IMR-90 (cell line): ENCODE measurements around the gene SPATA33. TPM values are rescaled to one million over a fixed set of nuclear protein-coding genes. Genes with fewer than 3 reads are reported as not detected.
A peak's percentile ranks its signal among the peaks of the same experiment; 100 is the strongest.

Experiments used
- ATAC-seq: fragments of 200-7000 bp; cut with Tn5 transposase; 2 replicates; pipeline ENCODE4 v1.9.1; 2020; ENCODE audit warnings: low read depth, mild to moderate bottlenecking, moderate library complexity
- BruUV-seq: library from RNA; stranded (reverse); fragments of 400-500 nt; replicated peaks from 2 replicates; lab custom pipeline; 2021; lab: Mats Ljungman, UMichigan
- CTCF ChIA-PET: fragments of 300-600 bp; formaldehyde crosslinking; extraction: SDS; loops from one replicate; lab custom pipeline; 2021; ENCODE audit warnings: antibody characterized with exemption; lab: Yijun Ruan, JAX
- POLR2A ChIA-PET: fragments of 300-600 bp; sonication (Branson Sonifier 250); formaldehyde crosslinking; loops from one replicate; lab custom pipeline; 2022; ENCODE audit warnings: antibody characterized with exemption; ENCODE audit not compliant: unreplicated experiment; lab: Charles Lee
- DNase-seq: peaks from one replicate; pipeline ENCODE4 v3.0.0; 2013
- H2AFZ ChIP-seq: replicated peaks from 2 replicates; pipeline ENCODE3; 2013; ENCODE audit warnings: low read length, mild to moderate bottlenecking; ENCODE audit not compliant: poor library complexity
- H2AK5ac ChIP-seq: 2 replicates; pipeline ENCODE4 v1.6.1; 2013; ENCODE audit warnings: low read depth, low read length, inconsistent platforms
- H2AK9ac ChIP-seq: replicated peaks from 2 replicates; pipeline ENCODE3; 2013; ENCODE audit warnings: mild to moderate bottlenecking, low read depth, low read length, moderate library complexity; ENCODE audit not compliant: poor library complexity
- H2BK120ac ChIP-seq: 2 replicates; pipeline ENCODE4 v1.6.1; 2013; ENCODE audit warnings: low read depth, low read length, inconsistent platforms
- H2BK15ac ChIP-seq: 3 replicates; pipeline ENCODE4 v1.6.1; 2013; ENCODE audit warnings: low read depth, low read length, inconsistent platforms
- H2BK20ac ChIP-seq: 2 replicates; pipeline ENCODE4 v1.6.1; 2013; ENCODE audit warnings: low read depth, mild to moderate bottlenecking, inconsistent platforms, low read length, moderate library complexity
- H2BK5ac ChIP-seq: 2 replicates; pipeline ENCODE4 v1.6.1; 2013; ENCODE audit warnings: mild to moderate bottlenecking, low read depth, low read length, inconsistent platforms; ENCODE audit not compliant: poor library complexity, severe bottlenecking
- H3K14ac ChIP-seq: replicated peaks from 2 replicates; pipeline ENCODE4 v1.6.1; 2013; ENCODE audit warnings: low read depth, low read length, inconsistent platforms
- H3K18ac ChIP-seq: 2 replicates; pipeline ENCODE4 v1.6.1; 2013; ENCODE audit warnings: low read depth, low read length, control low read depth
- H3K23ac ChIP-seq: 2 replicates; pipeline ENCODE4 v1.6.1; 2013; ENCODE audit warnings: low read depth, low read length, inconsistent platforms
- H3K27ac ChIP-seq: 2 replicates; pipeline ENCODE4 v1.5.1; 2013; ENCODE audit warnings: mild to moderate bottlenecking, control low read depth, low read length; ENCODE audit not compliant: insufficient read depth
- H3K27me3 ChIP-seq: 2 replicates; pipeline ENCODE4 v1.6.1; 2013; ENCODE audit warnings: low read length; ENCODE audit not compliant: control insufficient read depth, insufficient read depth
- H3K36me3 ChIP-seq: 2 replicates; pipeline ENCODE4 v1.6.1; 2013; ENCODE audit warnings: low read length, mixed read lengths; ENCODE audit not compliant: control insufficient read depth, insufficient read depth
- H3K4ac ChIP-seq: 2 replicates; pipeline ENCODE4 v1.6.1; 2013; ENCODE audit warnings: low read depth, low read length, inconsistent platforms
- H3K4me1 ChIP-seq: 2 replicates; pipeline ENCODE4 v1.6.1; 2013; ENCODE audit warnings: low read length, mixed read lengths; ENCODE audit not compliant: control insufficient read depth, insufficient read depth
- H3K4me2 ChIP-seq: 2 replicates; pipeline ENCODE4 v1.6.1; 2013; ENCODE audit warnings: low read depth, mild to moderate bottlenecking, control low read depth, low read length, moderate library complexity
- H3K4me3 ChIP-seq: 2 replicates; pipeline ENCODE4 v1.5.1; 2013; ENCODE audit warnings: low read depth, mild to moderate bottlenecking, control low read depth, low read length, moderate library complexity; ENCODE audit not compliant: insufficient read depth
- H3K56ac ChIP-seq: 2 replicates; pipeline ENCODE4 v1.6.1; 2013; ENCODE audit warnings: low read length, inconsistent platforms; ENCODE audit not compliant: insufficient read depth; ENCODE audit errors: extremely low read depth
- H3K79me1 ChIP-seq, 2 experiments: 2 replicates each; pipeline ENCODE4 v1.6.1; 2013; ENCODE audit warnings: low read length in 2 of 2, inconsistent platforms in 1 of 2, low read depth in 1 of 2
- H3K9ac ChIP-seq: 2 replicates; pipeline ENCODE4 v1.6.1; 2013; ENCODE audit warnings: low read depth, low read length, control low read depth
- H3K9me1 ChIP-seq: 2 replicates; pipeline ENCODE4 v1.6.1; 2013; ENCODE audit warnings: low read length, inconsistent platforms; ENCODE audit not compliant: insufficient read depth
- H3K9me3 ChIP-seq: 2 replicates; pipeline ENCODE4 v1.6.1; 2013; ENCODE audit warnings: low read length; ENCODE audit not compliant: control insufficient read depth, insufficient read depth
- H4K20me1 ChIP-seq: 2 replicates; pipeline ENCODE4 v1.6.1; 2013; ENCODE audit warnings: low read length, inconsistent platforms; ENCODE audit not compliant: insufficient read depth
- H4K5ac ChIP-seq: 2 replicates; pipeline ENCODE4 v1.6.1; 2013; ENCODE audit warnings: mild to moderate bottlenecking, low read depth, low read length, control low read depth
- H4K8ac ChIP-seq, 2 experiments: 2 replicates each; pipeline ENCODE4 v1.6.1; 2013; ENCODE audit warnings: low read depth in 2 of 2, low read length in 2 of 2, control low read depth in 1 of 2, inconsistent platforms in 1 of 2
- H4K91ac ChIP-seq: 2 replicates; pipeline ENCODE4 v1.6.1; 2013; ENCODE audit warnings: low read depth, low read length, inconsistent platforms; ENCODE audit not compliant: insufficient read depth
- BHLHE40 ChIP-seq: fragments of 150-350 bp; IDR thresholded peaks from 2 replicates; pipeline ENCODE4 v1.6.1; 2016; ENCODE audit warnings: mild to moderate bottlenecking, low read depth, low read length
- CEBPB ChIP-seq: IDR thresholded peaks from 2 replicates; pipeline ENCODE4 v1.6.1; 2012; ENCODE audit warnings: low read depth, low read length, improper control_type of control experiment
- CHD1 ChIP-seq: IDR thresholded peaks from 2 replicates; pipeline ENCODE4 v1.6.1; 2012; ENCODE audit warnings: low read depth, low read length, improper control_type of control experiment
- CTCF ChIP-seq: conservative IDR thresholded peaks from 2 replicates; pipeline ENCODE4 v1.5.1; 2012; ENCODE audit warnings: mild to moderate bottlenecking, low read depth, low read length, improper control_type of control experiment
- ELK1 ChIP-seq: fragments of 150-350 bp; IDR thresholded peaks from 2 replicates; pipeline ENCODE4 v1.6.1; 2016; ENCODE audit warnings: low read depth, mild to moderate bottlenecking, low read length, moderate library complexity, borderline replicate concordance
- FOS ChIP-seq: fragments of 150-350 bp; IDR thresholded peaks from 2 replicates; pipeline ENCODE4 v1.6.1; 2016; ENCODE audit warnings: low read depth, low read length
- MAFK ChIP-seq: IDR thresholded peaks from 2 replicates; pipeline ENCODE4 v1.6.1; 2012; ENCODE audit warnings: low read depth, low read length, improper control_type of control experiment
- MAZ ChIP-seq: IDR thresholded peaks from 2 replicates; pipeline ENCODE4 v1.6.1; 2012; ENCODE audit warnings: low read depth, mild to moderate bottlenecking, low read length, improper control_type of control experiment, moderate library complexity, borderline replicate concordance
- NFE2L2 ChIP-seq: fragments of 150-350 bp; IDR thresholded peaks from 2 replicates; pipeline ENCODE4 v1.6.1; 2016; ENCODE audit warnings: low read depth, mild to moderate bottlenecking, low read length
- POLR2A ChIP-seq: IDR thresholded peaks from 2 replicates; pipeline ENCODE4 v1.6.1; 2012; ENCODE audit warnings: mild to moderate bottlenecking, low read depth, low read length
- RCOR1 ChIP-seq: IDR thresholded peaks from 2 replicates; pipeline ENCODE4 v1.6.1; 2012; ENCODE audit warnings: mild to moderate bottlenecking, low read length, improper control_type of control experiment; ENCODE audit not compliant: insufficient replicate concordance
- SMC3 ChIP-seq: fragments of 150-350 bp; IDR thresholded peaks from 2 replicates; pipeline ENCODE4 v1.6.1; 2016; ENCODE audit warnings: low read depth, mild to moderate bottlenecking, antibody characterized with exemption, low read length, moderate library complexity
- WGBS, 2 experiments: methylation state at CpG; one replicate each; pipeline versions ENCODE4 v1.1.5 to v1.1.7; 2013; ENCODE audit warnings: missing lambda C conversion rate in 2 of 2; ENCODE audit not compliant: insufficient read length in 1 of 2; ENCODE audit errors: extremely low coverage in 2 of 2; 5-methylcytosine and 5-hydroxymethylcytosine counted together
- dilution Hi-C: fragments of 300-500 bp; cut with HindIII; formaldehyde crosslinking; loops from one replicate; pipeline ENCODE4 v1.14.3; 2018; ENCODE audit warnings: low sequenced_read_pairs; ENCODE audit not compliant: unreplicated experiment
- in situ Hi-C: fragments of 300-500 bp; cut with MboI; formaldehyde crosslinking; loops from 3 replicates; pipeline ENCODE4 v1.14.3; 2019; ENCODE audit warnings: low sequenced_read_pairs, inconsistent platforms, mixed read lengths
- intact Hi-C: fragments of 100-400 bp; cut with micrococcal nuclease; formaldehyde crosslinking; loops from 2 replicates; pipeline ENCODE4 v1.10.0; 2022
- polyA plus RNA-seq, 3 experiments: library from polyadenylated mRNA; depleted of rRNA; stranded (reverse); fragments of >200 nt; gene quantifications; 2 replicates each; pipeline ENCODE4 v1.2.3, GENCODE V29; 2012; ENCODE audit warnings: low replicate concordance in 1 of 3
- total RNA-seq: library from RNA; depleted of rRNA; stranded (reverse); fragments of >200 nt; gene quantifications from 2 replicates; pipeline ENCODE4 v1.2.3, GENCODE V29; 2012

The SPATA33 gene
- total and polyA plus RNA-seq, 2 of the 4 experiments (the other 2 are of a cell fraction): 0.90 to 3.4 TPM

- Histone ChIP-seq H3K9me3 (no peaks in the 10 kb centered on the region), H3K4me3 (no peak overlapping the region), H4K20me1 (peaks cover 15% of the 10 kb centered on the region), H3K9ac (no peak overlapping the region), H3K18ac (no peak overlapping the region), H3K27ac (no peak overlapping the region), H3K36me3 (peaks cover 10% of the 10 kb centered on the region; the same call in 1 of the 2 replicates), H2BK20ac (no peak overlapping the region), H3K9me1 (no peaks in the 10 kb centered on the region), H3K23ac (no peak overlapping the region), H3K4me2 (no peak overlapping the region), H4K5ac (no peak overlapping the region), H4K8ac (no peak overlapping the region), H3K56ac (no peak overlapping the region), H2BK120ac (no peak overlapping the region), H2BK15ac (no peak overlapping the region), H2AFZ (no peak overlapping the region), H3K4me1 (peaks cover 13% of the 10 kb centered on the region), H2AK9ac (peak overlapping the region; percentile 15), H2AK5ac (no peak overlapping the region), H3K27me3 (no peaks in the 10 kb centered on the region), H3K4ac (no peak overlapping the region), H4K91ac (no peak overlapping the region), H2BK5ac (no peak overlapping the region), H3K14ac (no peak overlapping the region), H3K79me1 (peaks cover 17 to 44% of the 10 kb centered on the region in 2 experiments)
- dilution Hi-C loops (no loop called here), in situ Hi-C loops (no loop called here), intact Hi-C loops (no loop called here)
- DNase-seq (no peak), ATAC-seq (no peak)
- no peak for TF ChIP-seq SMC3
- TF ChIP-seq ELK1: no peak
- TF ChIP-seq MAZ: no peak
- no peak for TF ChIP-seq RCOR1
- TF ChIP-seq POLR2A: no peak
- TF ChIP-seq CEBPB: no peak
- TF ChIP-seq NFE2L2: no peak
- no peak for TF ChIP-seq BHLHE40
- TF ChIP-seq CHD1: no peak
- no peak for TF ChIP-seq FOS
- TF ChIP-seq CTCF: no peak
- TF ChIP-seq MAFK: no peak
- BruUV-seq: no TSS peak
- 91% methylated on average over 21 of the region's 24 CpGs; no CpG with 5 or more reads in 1 of the 2 experiments for WGBS, 2 experiments
- ChIA-PET CTCF (no interaction called here), POLR2A (no interaction called here)
Measured at GRCh38 chr16:89717688-89718505, 60.3 kb downstream of the SPATA33 start.
